ENCODE results near the gene GJB1.

The GJB1 gene

GRCh38 chrX:71199252-71200008, 23.6 kb upstream of the GJB1 start:
- Histone ChIP-seq H3K9me2 (ENCODE audit: low read depth, low read length) (no peaks in the 10 kb centered on the region), H4K20me1 (ENCODE audit: insufficient read depth, low read length) (no peaks in the 10 kb centered on the region), H3K4me2 (ENCODE audit: low read length) (no peak overlapping the region), H3K79me2 (ENCODE audit: insufficient read depth, low read length) (no peaks in the 10 kb centered on the region), H3K27ac (ENCODE audit: low read depth, low read length, poor library complexity, severe bottlenecking) (no peak overlapping the region), H3K4me3 (ENCODE audit: low read depth, low read length, poor library complexity, severe bottlenecking) (no peak overlapping the region), H3K27me3 (ENCODE audit: insufficient read depth, low read length) (no peaks in the 10 kb centered on the region), H2AFZ (ENCODE audit: low read length) (no peak overlapping the region), H3K9ac (ENCODE audit: low read length) (no peak overlapping the region), H3K4me1 (ENCODE audit: insufficient read depth, low read length, severe bottlenecking) (peaks cover 24% of the 10 kb centered on the region), H3F3A (ENCODE audit: insufficient read depth, low read length) (no peaks in the 10 kb centered on the region), H3K36me3 (ENCODE audit: insufficient read depth, low read length) (no peaks in the 10 kb centered on the region), H3K9me3 (ENCODE audit: low read length) (no peaks in the 10 kb centered on the region)
- TF ChIP-seq, protein P1, sequence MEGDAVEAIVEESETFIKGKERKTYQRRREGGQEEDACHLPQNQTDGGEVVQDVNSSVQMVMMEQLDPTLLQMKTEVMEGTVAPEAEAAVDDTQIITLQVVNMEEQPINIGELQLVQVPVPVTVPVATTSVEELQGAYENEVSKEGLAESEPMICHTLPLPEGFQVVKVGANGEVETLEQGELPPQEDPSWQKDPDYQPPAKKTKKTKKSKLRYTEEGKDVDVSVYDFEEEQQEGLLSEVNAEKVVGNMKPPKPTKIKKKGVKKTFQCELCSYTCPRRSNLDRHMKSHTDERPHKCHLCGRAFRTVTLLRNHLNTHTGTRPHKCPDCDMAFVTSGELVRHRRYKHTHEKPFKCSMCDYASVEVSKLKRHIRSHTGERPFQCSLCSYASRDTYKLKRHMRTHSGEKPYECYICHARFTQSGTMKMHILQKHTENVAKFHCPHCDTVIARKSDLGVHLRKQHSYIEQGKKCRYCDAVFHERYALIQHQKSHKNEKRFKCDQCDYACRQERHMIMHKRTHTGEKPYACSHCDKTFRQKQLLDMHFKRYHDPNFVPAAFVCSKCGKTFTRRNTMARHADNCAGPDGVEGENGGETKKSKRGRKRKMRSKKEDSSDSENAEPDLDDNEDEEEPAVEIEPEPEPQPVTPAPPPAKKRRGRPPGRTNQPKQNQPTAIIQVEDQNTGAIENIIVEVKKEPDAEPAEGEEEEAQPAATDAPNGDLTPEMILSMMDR (IDR thresholded peaks at IDR 0.05; ENCODE audit: low read length): no peak
- TF ChIP-seq EZH2 (IDR thresholded peaks at IDR 0.05; ENCODE audit: borderline replicate concordance, low read length): no peak

- Histone ChIP-seq H3K36me3 (ENCODE audit: insufficient read depth, low read length) (no peaks in the 10 kb centered on the region), H3K4me3 (ENCODE audit: low read depth, low read length, poor library complexity, severe bottlenecking) (no peak overlapping the region), H3K79me2 (ENCODE audit: insufficient read depth, low read length) (no peaks in the 10 kb centered on the region), H3F3A (ENCODE audit: insufficient read depth, low read length) (no peaks in the 10 kb centered on the region), H3K9me2 (ENCODE audit: low read depth, low read length) (no peaks in the 10 kb centered on the region), H3K9me3 (ENCODE audit: low read length) (no peaks in the 10 kb centered on the region), H3K4me2 (ENCODE audit: low read length) (no peak overlapping the region), H3K27me3 (ENCODE audit: insufficient read depth, low read length) (no peaks in the 10 kb centered on the region), H3K9ac (ENCODE audit: low read length) (no peak overlapping the region), H3K27ac (ENCODE audit: low read depth, low read length, poor library complexity, severe bottlenecking) (no peak overlapping the region), H2AFZ (ENCODE audit: low read length) (no peak overlapping the region), H4K20me1 (ENCODE audit: insufficient read depth, low read length) (no peaks in the 10 kb centered on the region), H3K4me1 (ENCODE audit: insufficient read depth, low read length, severe bottlenecking) (no peaks in the 10 kb centered on the region)
- TF ChIP-seq EZH2 (IDR thresholded peaks at IDR 0.05; ENCODE audit: borderline replicate concordance, low read length): no peak
- TF ChIP-seq, protein P1 (IDR thresholded peaks at IDR 0.05; ENCODE audit: low read length): no peak
These were observed 12.2 kb upstream of the GJB1 start for GRCh38 chrX:71210816-71211215.

- no peak overlapping the region for H3K27ac ChIP-seq (ENCODE audit: low read depth, low read length, poor library complexity, severe bottlenecking)
- no peaks in the 10 kb centered on the region for H3K9me3 ChIP-seq (ENCODE audit: low read length)
- no peaks in the 10 kb centered on the region for H3K79me2 ChIP-seq (ENCODE audit: insufficient read depth, low read length)
- TF ChIP-seq EZH2 (IDR thresholded peaks at IDR 0.05; ENCODE audit: borderline replicate concordance, low read length): no peak
- TF ChIP-seq, protein P1 (IDR thresholded peaks at IDR 0.05; ENCODE audit: low read length): no peak
- no peaks in the 10 kb centered on the region for H3K27me3 ChIP-seq (ENCODE audit: insufficient read depth, low read length)
- H3K9ac ChIP-seq (ENCODE audit: low read length): no peak overlapping the region
- no peaks in the 10 kb centered on the region for H4K20me1 ChIP-seq (ENCODE audit: insufficient read depth, low read length)
- no peak overlapping the region for H3K4me3 ChIP-seq (ENCODE audit: low read depth, low read length, poor library complexity, severe bottlenecking)
- H2AFZ ChIP-seq (ENCODE audit: low read length): no peak overlapping the region
- H3K4me2 ChIP-seq (ENCODE audit: low read length): no peak overlapping the region
- H3K9me2 ChIP-seq (ENCODE audit: low read depth, low read length): no peaks in the 10 kb centered on the region
- H3K4me1 ChIP-seq (ENCODE audit: insufficient read depth, low read length, severe bottlenecking): peaks cover 8% of the 10 kb centered on the region
- no peaks in the 10 kb centered on the region for H3F3A ChIP-seq (ENCODE audit: insufficient read depth, low read length)
- H3K36me3 ChIP-seq (ENCODE audit: insufficient read depth, low read length): no peaks in the 10 kb centered on the region
These were observed 10.5 kb upstream of the GJB1 start for GRCh38 chrX:71212536-71212935.
